Hematopoietic multipotent progenitor cell treated with erythropoietin and hydrocortisone succinate and interleukin-3 and kit ligand, for 15 days (in vitro differentiated cells): Measurements from ENCODE around the gene ATG9A.
"Not testable (repeated sequence)": the region's sequence is repeated elsewhere in the genome, so short reads cannot be mapped to it uniquely, and the experiment has no call there.

Experiments used
- DNase-seq: peaks from one replicate; pipeline ENCODE4 v3.0.0-alpha.2; 2015; ENCODE audit warnings: low spot score

Gene ATG9A

DNA sequence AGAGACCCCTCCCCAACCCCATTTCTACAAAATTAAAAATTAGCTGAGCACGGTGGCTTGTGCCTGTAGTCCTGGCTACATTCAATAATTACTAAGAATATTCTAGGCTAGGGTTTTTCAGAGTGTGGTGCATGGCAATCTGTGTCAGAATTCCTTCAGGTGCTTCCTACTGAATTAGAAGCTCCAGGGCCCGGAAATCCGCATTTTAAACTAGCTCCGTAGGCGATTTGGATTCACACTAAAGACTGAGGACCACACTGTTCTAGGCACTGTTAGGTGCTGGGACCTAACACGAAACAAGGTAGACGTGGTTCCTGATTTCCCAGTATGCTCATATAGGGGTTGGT, 23.5 kb downstream of the ATG9A start:
- DNase-seq = no peak

- DNase-seq = no peak
These were observed 24.3 kb downstream of the ATG9A start for GRCh38 chr2:219205165-219205538.

- DNase-seq = peak; percentile 3
These were observed 24.8 kb downstream of the ATG9A start for GRCh38 chr2:219204425-219205164.

DNA sequence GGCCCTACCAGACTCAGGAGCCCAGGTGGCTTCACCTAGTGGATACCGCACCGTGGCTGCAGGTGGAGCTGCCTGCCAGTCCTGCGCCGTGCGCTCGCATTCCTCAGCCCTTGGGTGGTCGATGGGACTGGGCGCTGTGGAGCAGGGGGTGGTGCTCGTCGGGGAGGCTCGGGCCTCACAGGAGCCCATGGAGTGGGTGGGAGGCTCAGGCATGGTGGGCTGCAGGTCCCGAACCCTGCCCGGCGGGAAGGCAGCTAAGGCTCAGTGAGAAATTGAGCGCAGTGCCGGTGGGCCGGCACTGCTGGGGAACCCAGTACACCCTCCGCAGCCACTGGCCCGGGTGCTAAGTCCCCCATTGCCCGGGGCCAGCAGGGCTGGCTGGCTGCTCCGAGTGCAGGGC, 28.1 kb downstream of the ATG9A start:
- not testable (repeated sequence) for DNase-seq

GRCh38 chr2:219200502-219201326, 28.7 kb downstream of the ATG9A start:
- DNase-seq = peak; percentile 1

DNA sequence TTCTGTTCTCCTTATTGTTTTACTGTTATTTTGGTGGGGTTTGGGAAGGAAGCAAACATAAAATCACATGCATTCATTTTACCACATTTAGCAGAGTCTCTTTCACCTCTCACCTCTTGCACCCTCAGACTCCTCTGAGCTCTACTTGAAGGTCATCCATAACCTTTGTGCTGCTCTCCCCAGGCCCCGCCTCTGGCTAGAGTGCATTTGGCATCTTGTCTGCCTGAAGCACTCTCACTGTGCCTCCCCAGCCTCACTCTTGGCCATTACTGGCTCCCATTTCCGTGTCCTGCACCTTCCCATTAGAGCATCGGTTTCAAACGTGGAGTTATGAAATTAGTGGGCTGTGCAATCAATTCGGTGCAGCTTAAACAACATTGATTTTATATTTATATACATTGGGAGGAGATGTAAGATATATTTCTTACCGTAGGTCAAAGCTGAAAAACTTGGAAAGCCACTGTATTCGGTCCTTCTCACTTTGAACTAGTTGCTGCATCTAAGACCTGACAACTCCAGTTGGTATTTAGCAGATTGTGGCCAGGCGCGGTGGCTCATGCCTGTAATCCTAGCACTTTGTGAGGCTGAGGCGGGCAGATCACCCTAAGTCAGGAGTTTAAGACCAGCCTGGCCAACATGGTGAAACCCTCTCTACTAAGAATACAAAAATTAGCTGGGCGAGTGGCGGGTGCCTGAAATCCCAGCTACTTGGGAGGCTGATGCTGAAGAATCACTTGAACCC, 29.8 kb downstream of the ATG9A start:
- DNase-seq = peak; percentile 1

DNA sequence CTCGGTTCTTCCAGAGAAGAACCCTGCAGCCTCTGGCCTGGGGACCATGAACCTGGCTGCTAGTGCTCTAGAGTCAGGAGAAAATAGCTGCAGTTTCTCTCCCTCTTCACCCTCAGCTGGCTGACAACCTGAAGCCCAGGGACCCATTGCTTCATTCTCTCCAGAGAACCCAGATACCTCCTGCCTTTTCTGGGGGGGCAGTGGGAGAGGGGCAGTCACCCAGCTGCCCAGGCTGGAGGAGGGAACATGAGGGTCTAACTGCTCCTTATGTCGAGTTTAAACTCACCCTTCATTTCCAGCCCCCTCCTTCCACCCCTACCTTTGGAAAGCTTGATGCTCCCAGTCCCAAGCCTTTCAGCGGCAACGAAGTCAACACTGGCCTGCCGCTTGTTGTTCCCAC, 30.5 kb downstream of the ATG9A start:
- peak; percentile 1 for DNase-seq

GRCh38 chr2:219197388-219197787, 32.0 kb downstream of the ATG9A start:
- no peak for DNase-seq

DNA sequence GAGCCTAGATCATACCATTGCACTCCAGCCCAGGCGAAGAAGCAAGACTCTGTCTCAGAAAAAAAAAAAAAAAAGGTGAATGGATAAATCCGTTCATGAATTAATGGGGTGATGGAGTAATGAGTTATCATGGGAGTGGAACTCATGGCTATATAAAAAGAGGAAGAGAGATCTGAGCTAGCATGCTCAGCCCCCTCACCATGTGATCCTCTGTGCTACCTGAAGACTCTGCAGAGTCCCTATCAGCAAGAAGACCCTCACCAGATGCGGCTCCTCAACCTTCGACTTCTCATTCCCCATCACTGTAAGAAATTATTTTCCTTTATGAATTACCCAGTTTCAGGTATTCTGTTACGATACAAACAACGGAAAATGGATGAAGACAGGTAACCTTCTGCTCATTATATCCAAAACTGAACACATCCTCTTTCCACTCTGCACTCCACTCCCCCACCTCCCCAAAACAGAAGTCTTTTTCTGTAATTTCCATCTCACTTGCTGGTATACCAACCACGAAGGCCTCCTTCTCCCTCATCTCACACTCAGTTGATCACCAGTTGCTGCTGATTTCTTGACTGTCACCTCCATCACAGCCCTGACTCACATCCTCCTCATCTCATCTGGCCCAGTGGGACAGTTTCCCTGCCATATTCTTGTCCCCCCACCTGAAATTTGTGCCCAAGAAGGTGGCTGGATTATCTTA, 42.5 kb downstream of the ATG9A start:
- no peak for DNase-seq

DNA sequence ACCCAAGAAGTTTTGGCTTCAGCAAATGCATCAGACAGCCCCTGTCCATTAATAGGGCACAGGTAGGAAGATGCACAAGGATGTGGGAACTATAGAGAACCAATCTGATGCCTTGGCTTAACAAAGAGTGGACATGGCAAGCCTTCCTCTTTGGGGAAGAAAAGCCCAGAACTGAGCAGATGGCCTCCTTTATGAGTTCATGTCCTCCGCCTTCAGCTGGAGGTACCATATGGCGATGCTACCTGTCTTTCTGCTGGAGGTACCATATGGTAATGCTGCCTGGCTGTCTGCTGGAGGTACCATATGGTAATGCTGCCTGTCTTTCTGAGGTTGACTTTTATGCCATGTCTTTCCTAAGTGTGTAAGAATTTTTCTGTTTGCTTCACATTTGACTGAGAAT, 45.3 kb downstream of the ATG9A start:
- DNase-seq = no peak

- DNase-seq = no peak
These were observed 46.2 kb downstream of the ATG9A start for GRCh38 chr2:219183151-219183772.

- no peak for DNase-seq
These were observed 46.9 kb downstream of the ATG9A start for GRCh38 chr2:219182331-219183150.

DNA sequence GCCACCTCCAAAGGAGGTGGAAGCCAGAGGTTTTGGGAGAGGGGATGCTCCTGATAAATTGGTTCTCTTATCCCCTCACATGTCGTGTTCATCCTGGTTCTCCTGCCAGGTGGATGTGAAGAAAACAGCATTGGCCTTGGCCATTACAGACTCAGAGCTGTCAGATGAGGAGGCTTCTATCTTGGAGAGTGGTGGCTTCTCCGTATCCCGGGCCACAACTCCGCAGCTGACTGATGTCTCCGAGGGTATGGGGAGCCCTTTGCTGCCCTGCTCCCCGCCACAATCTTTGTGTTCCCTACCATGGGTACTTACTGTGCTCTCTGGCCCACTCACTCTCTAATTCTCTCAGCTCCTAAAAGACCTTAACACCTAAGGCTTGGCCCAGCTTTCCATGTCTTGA, 47.9 kb downstream of the ATG9A start:
- DNase-seq = no peak

- DNase-seq = no peak
These were observed 48.5 kb downstream of the ATG9A start for GRCh38 chr2:219180961-219181360.

DNA sequence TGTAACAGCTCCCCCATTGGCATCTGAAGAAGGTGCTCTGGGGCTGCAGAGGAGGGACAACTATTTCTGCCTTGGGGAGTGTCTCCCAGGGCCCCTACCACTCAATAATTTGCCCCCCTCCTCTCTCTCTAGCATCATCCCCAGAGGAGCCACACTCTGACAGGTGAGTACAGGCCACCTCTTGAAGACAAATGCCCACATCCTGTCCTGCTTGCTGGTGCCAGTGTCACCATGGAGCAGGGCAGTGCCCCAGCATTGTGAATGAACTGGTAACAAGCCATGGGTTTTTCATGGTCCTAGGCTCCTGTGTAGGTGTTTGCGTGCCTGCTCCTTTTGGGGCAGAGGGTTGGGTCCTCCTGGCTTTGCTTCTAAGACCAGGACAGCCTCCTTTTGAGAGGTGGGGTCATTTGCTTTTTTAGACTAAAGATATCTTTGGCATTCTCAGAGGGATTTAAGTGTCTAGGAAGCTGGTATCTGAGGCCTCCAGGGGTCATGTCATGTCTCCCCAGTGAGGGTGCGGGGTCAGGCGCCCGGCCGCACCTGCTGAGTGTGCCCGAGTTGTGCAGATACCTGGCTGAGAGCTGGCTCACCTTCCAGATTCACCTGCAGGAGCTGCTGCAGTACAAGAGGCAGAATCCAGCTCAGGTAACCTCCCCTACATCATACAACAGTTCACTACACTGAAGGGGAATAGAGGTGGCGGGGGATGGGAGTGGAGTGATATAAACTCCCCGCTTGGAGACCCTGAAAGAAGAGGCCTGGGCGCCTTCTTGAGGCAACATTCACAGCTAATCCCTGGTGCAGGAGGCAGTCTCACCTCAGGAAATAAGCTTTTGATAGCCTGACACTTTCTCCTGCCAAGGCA, 49.6 kb downstream of the ATG9A start:
- no peak for DNase-seq

DNA sequence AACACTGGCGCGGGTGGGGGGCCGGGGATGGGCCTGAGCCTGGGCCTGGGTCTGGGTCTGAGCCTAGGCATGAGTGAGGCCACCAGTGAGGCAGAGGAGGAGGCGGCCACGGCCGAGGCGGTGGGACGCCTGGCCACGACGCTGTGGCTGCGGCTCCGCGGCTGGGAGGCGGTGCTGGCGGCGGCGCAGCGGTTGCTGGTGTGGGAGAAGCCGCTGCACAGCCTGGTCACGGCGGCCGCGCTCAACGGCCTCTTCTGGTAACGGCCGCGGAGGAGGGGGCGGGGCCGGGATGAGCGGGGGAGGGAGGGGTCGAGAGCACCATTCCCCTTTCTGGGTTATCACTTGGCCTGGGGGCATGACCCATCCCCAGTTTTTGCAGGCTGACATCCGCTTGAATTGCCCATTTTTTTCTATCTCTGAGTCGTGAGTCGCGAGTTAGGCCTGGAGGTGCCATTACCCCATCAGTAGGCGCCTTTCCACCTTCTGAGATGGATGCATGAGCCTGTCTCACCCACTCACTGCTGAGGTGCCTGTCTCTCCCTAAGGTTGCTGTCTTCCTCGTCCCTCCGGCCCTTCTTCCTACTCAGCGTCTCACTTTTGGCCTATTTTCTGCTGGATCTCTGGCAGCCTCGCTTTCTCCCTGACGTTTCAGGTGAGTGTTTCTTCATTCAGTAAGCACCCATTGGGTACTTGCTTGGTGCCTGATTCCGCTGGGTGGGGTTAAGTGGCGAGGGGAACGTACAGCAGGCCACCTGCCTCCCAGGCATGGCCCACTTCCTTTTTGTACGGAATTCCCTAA, 50.9 kb downstream of the ATG9A start:
- peak; percentile 52 for DNase-seq

- peak; percentile 94 for DNase-seq
These were observed 51.7 kb downstream of the ATG9A start, which contains the start of gene RETREG2 for GRCh38 chr2:219177552-219178376. TSS of gene RETREG2 (plus strand) at chr2:219178275. CDS start at chr2:219178353, 78 bp downstream.
